Gastrocnemius medialis (tissue), 4 donors: ENCODE data around the gene SEL1L2. TPM values are rescaled to one million over a fixed set of nuclear protein-coding genes. Genes with fewer than 3 reads are reported as not detected.

Experiments
- ATAC-seq, 2 donors: fragments of 150-250 bp; one replicate each; pipeline ENCODE4 v1.9.1; 2016
- DNase-seq, 2 donors: peaks; one replicate each; pipeline ENCODE4 v3.0.0-alpha.2; 2019
- H3K27ac ChIP-seq, 4 donors: fragments of 200-600 bp; sonication (generic); 1 replicate in 1 of 4; 2 replicates in 3 of 4; pipeline ENCODE4 v1.5.1; 2016 to 2018; ENCODE audit warnings: mild to moderate bottlenecking in 2 of 4, moderate library complexity in 1 of 4
- H3K27me3 ChIP-seq, 3 donors: fragments of 200-600 bp; sonication (generic) in 2 of 3; 1 replicate in 1 of 3; 2 replicates in 2 of 3; pipeline versions ENCODE4 v1.5.1 to v1.6.0; 2016 to 2019; ENCODE audit warnings: mild to moderate bottlenecking in 1 of 3, moderate library complexity in 1 of 3
- H3K36me3 ChIP-seq, 2 donors: fragments of 200-600 bp; sonication (generic) in 1 of 2; one replicate each; pipeline ENCODE4 v1.5.1; 2017 to 2018
- H3K4me1 ChIP-seq, 2 donors: fragments of 200-600 bp; sonication (generic) in 1 of 2; one replicate each; pipeline ENCODE4 v1.5.1; 2016 to 2017; ENCODE audit warnings: mild to moderate bottlenecking in 2 of 2
- H3K4me3 ChIP-seq, 4 donors: fragments of 200-600 bp; sonication (generic) in 3 of 4; 1 replicate in 1 of 4; 2 replicates in 3 of 4; pipeline ENCODE4 v1.5.1; 2016 to 2019; ENCODE audit warnings: mild to moderate bottlenecking in 2 of 4
- H3K9me3 ChIP-seq, 3 donors: fragments of 200-600 bp; sonication (generic) in 2 of 3; 1 replicate in 1 of 3; 2 replicates in 2 of 3; pipeline ENCODE4 v1.5.1; 2016 to 2019
- POLR2A ChIP-seq, 2 donors: fragments of 450-650 bp; IDR thresholded peaks; one replicate each; pipeline ENCODE4 v1.6.1; 2017; ENCODE audit warnings: antibody characterized with exemption in 2 of 2, mild to moderate bottlenecking in 2 of 2, moderate library complexity in 2 of 2
- in situ Hi-C, 4 donors: fragments of 200-750 bp; cut with MboI; loops; one replicate each; pipeline versions ENCODE4 v1.15.0 to v1.8.0; 2017; ENCODE audit warnings: low sequenced_read_pairs in 4 of 4
- intact Hi-C: fragments of 100-400 bp; cut with DNase I; formaldehyde crosslinking; loops from one replicate; pipeline ENCODE4 v1.15.1; 2023; ENCODE audit warnings: low total_unique reads
- total RNA-seq, 4 donors: library from RNA; depleted of rRNA; stranded (reverse); fragments of >200 nt; gene quantifications; one replicate each; pipeline versions ENCODE4 v1.1.0 to v1.2.3, GENCODE V29; 2016
- TF ChIP-seq, protein P1 (sequence below), 5 experiments: fragments of 450-650 bp in 3 of 5; fragments of 200-600 bp in 2 of 5; sonication (generic) in 2 of 5; IDR thresholded peaks in 4 of 5; conservative IDR thresholded peaks in 1 of 5; 1 replicate in 4 of 5; 2 replicates in 1 of 5; pipeline ENCODE4 v1.5.1; 2016 to 2019; ENCODE audit warnings: antibody characterized with exemption in 5 of 5, mild to moderate bottlenecking in 3 of 5, moderate library complexity in 3 of 5

The SEL1L2 gene, protein sequence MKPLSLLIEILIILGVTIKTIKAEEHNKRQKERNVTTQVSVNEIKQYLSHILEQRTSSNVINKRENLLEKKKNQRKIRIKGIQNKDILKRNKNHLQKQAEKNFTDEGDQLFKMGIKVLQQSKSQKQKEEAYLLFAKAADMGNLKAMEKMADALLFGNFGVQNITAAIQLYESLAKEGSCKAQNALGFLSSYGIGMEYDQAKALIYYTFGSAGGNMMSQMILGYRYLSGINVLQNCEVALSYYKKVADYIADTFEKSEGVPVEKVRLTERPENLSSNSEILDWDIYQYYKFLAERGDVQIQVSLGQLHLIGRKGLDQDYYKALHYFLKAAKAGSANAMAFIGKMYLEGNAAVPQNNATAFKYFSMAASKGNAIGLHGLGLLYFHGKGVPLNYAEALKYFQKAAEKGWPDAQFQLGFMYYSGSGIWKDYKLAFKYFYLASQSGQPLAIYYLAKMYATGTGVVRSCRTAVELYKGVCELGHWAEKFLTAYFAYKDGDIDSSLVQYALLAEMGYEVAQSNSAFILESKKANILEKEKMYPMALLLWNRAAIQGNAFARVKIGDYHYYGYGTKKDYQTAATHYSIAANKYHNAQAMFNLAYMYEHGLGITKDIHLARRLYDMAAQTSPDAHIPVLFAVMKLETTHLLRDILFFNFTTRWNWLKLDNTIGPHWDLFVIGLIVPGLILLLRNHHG
- under 1 TPM in 1 of 4 donors, not detected in 3; 0.71 TPM for total RNA-seq

DNA sequence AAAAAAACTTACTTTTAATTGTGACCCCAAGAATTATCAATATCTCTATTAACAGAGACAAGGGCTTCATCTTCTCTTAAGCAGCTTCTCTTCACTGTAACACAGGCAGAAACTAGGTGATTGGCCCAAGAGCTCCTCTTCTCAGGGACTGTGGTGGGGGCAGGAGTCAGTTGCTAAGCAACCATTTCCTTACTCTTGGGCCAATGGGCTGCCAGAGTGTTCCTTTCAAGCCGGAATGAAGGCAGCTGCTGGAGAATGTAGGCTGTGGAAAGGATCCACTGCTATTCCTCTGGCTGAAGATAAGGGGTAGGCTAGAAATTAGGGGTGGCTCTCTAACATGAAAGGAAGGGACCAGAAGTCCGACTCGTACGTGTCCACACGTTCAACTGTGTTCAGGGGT, at the start of gene SEL1L2:
Gene SEL1L2 (minus strand): TSS at position 150 of the 400 bp plus-strand sequence. CDS start 80 bp downstream, at position 70.
- Histone ChIP-seq H3K27me3 (no peaks in the 10 kb centered on the region), H3K4me1 (no peaks in the 10 kb centered on the region), H3K4me3 (no peak within 1 kb of the TSS), H3K36me3 (no peaks in the 10 kb centered on the region), H3K27ac (no peak within 1 kb of the TSS), H3K9me3 (no peaks in the 10 kb centered on the region)
- ATAC-seq (no peak), DNase-seq (no peak)
- TF ChIP-seq, protein P1, sequence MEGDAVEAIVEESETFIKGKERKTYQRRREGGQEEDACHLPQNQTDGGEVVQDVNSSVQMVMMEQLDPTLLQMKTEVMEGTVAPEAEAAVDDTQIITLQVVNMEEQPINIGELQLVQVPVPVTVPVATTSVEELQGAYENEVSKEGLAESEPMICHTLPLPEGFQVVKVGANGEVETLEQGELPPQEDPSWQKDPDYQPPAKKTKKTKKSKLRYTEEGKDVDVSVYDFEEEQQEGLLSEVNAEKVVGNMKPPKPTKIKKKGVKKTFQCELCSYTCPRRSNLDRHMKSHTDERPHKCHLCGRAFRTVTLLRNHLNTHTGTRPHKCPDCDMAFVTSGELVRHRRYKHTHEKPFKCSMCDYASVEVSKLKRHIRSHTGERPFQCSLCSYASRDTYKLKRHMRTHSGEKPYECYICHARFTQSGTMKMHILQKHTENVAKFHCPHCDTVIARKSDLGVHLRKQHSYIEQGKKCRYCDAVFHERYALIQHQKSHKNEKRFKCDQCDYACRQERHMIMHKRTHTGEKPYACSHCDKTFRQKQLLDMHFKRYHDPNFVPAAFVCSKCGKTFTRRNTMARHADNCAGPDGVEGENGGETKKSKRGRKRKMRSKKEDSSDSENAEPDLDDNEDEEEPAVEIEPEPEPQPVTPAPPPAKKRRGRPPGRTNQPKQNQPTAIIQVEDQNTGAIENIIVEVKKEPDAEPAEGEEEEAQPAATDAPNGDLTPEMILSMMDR (IDR thresholded peaks at IDR 0.05 in 4 of 5, conservative IDR thresholded peaks at IDR 0.05 in 1 of 5) = no peak
- no peak for TF ChIP-seq POLR2A (IDR thresholded peaks at IDR 0.05)
- intact Hi-C loops = no loop called here
- in situ Hi-C loops = no loop called here

DNA sequence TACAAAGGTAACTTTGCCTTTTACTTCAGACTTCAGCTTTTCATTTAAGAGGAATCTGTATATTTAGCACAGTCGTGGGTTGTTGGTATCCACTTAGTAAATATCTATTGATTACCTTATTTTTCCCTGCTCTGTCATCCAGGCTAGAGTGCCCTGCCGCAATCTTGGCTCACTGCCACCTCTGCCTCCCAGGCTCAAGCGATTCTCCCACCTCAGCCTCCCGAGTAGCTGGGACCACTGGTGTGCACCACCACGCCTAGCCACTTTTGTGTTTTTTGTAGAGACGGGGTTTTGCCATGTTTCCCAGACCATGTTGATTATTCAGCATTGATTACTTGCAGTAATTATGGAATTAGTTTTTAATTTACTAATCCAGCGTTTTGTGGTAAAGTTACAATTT, 46.2 kb upstream of the SEL1L2 start:
- Histone ChIP-seq H3K4me3 (no peak overlapping the region), H3K27ac (no peak overlapping the region), H3K36me3 (no peaks in the 10 kb centered on the region), H3K4me1 (no peaks in the 10 kb centered on the region), H3K27me3 (no peaks in the 10 kb centered on the region), H3K9me3 (no peaks in the 10 kb centered on the region)
- no peak for TF ChIP-seq POLR2A (IDR thresholded peaks at IDR 0.05)
- TF ChIP-seq, protein P1 (IDR thresholded peaks at IDR 0.05 in 4 of 5, conservative IDR thresholded peaks at IDR 0.05 in 1 of 5) = no peak
- in situ Hi-C loops = no loop called here
- DNase-seq (no peak), ATAC-seq (no peak)
- intact Hi-C loops = no loop called here

DNA sequence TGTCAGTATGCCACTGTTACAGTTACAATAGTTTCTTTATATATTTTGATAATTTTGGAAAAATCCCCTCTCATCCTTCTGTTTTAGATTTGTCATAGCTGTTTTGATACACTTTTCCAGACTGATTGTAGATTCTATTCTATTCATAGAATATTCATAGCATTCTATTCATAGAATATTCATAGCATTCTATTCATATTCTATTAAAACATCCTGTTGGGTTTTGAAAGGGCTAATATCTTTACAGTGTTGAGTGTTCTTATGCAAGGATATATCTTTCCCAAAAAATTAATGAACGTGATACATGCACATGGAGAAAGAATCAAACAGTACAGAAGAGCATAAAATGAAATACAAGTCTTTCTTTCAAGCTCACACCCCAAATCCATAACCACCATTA, 42.9 kb upstream of the SEL1L2 start:
- in situ Hi-C loops = no loop called here
- H3K27ac ChIP-seq = no peak overlapping the region
- H3K4me3 ChIP-seq = no peak overlapping the region
- intact Hi-C loops = no loop called here
- H3K27me3 ChIP-seq = no peaks in the 10 kb centered on the region
- TF ChIP-seq, protein P1 (IDR thresholded peaks at IDR 0.05 in 4 of 5, conservative IDR thresholded peaks at IDR 0.05 in 1 of 5) = no peak
- peaks cover 0 to 5% of the 10 kb centered on the region in 2 donors for H3K4me1 ChIP-seq
- no peak for DNase-seq
- H3K36me3 ChIP-seq = no peaks in the 10 kb centered on the region
- no peaks in the 10 kb centered on the region for H3K9me3 ChIP-seq
- no peak for ATAC-seq

DNA sequence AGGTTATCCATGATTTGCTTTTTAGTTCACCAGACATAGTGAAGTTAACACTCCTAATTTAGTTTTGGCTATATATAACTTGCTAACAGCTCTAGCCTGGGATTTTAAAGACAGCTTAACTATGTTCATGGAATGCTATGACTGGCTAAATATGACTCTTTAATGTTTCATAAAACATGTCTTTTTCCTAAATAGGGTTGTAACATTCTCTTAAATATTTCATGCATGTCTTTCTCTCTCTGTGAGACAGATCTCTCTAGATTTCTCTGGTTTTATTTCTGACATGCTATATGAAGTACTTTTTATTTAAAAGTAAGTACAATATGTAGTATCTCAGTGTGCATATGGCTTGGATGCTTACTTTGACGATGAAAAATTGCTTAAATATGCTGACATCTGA, 40.6 kb upstream of the SEL1L2 start:
- H3K4me1 ChIP-seq = peaks cover 0 to 5% of the 10 kb centered on the region in 2 donors
- TF ChIP-seq POLR2A (IDR thresholded peaks at IDR 0.05) = no peak
- TF ChIP-seq, protein P1 (IDR thresholded peaks at IDR 0.05 in 4 of 5, conservative IDR thresholded peaks at IDR 0.05 in 1 of 5) = no peak
- DNase-seq (no peak), ATAC-seq (no peak)
- intact Hi-C loops (no loop called here), in situ Hi-C loops (no loop called here)
- no peaks in the 10 kb centered on the region for H3K9me3 ChIP-seq
- H3K4me3 ChIP-seq = no peak overlapping the region
- H3K27ac ChIP-seq = no peak overlapping the region
- H3K27me3 ChIP-seq = no peaks in the 10 kb centered on the region
- no peaks in the 10 kb centered on the region for H3K36me3 ChIP-seq
